GM21786 (cell line): Measurements from ENCODE around the gene SNX2.
"Not testable (repeated sequence)": the region's sequence is repeated elsewhere in the genome, so short reads cannot be mapped to it uniquely, and the experiment has no call there.

ENCODE experiments used
- ATAC-seq: cut with Tn5 transposase; IDR thresholded peaks from one replicate; pipeline ENCODE4 v1.9.1; 2021; ENCODE audit not compliant: unreplicated experiment

The SNX2 gene

GRCh38 chr5:122842016-122842580 is 67.2 kb downstream of the SNX2 start:
- no peak for ATAC-seq

- ATAC-seq: no peak
Measured at GRCh38 chr5:122844136-122844909, 69.4 kb downstream of the SNX2 start.

GRCh38 chr5:122844910-122845228 is 70.0 kb downstream of the SNX2 start:
- ATAC-seq: peak; percentile 49

GRCh38 chr5:122845229-122846050 is 70.6 kb downstream of the SNX2 start, which contains the start of gene SNX24:
Gene SNX24 (plus strand): TSS chr5:122845613. CDS start chr5:122845634, 21 bp downstream.
- peak; percentile 80 for ATAC-seq

- ATAC-seq: no peak
Measured at GRCh38 chr5:122846051-122846550, 71.2 kb downstream of the SNX2 start.

- ATAC-seq: no peak
Measured at GRCh38 chr5:122847687-122848081, 72.8 kb downstream of the SNX2 start.

GRCh38 chr5:122849771-122850170 is 74.9 kb downstream of the SNX2 start:
- ATAC-seq: no peak

- not testable (repeated sequence) for ATAC-seq
Measured at GRCh38 chr5:122857538-122857937, 82.7 kb downstream of the SNX2 start.

GRCh38 chr5:122858451-122858850 is 83.6 kb downstream of the SNX2 start:
- ATAC-seq: no peak

- ATAC-seq: no peak
Measured at GRCh38 chr5:122863240-122863639, 88.4 kb downstream of the SNX2 start.

- no peak for ATAC-seq
Measured at GRCh38 chr5:122863721-122864120, 88.8 kb downstream of the SNX2 start.

GRCh38 chr5:122864400-122864799 is 89.5 kb downstream of the SNX2 start:
- ATAC-seq: no peak

GRCh38 chr5:122864842-122865241 is 90.0 kb downstream of the SNX2 start:
- no peak for ATAC-seq

- ATAC-seq: no peak
Measured at GRCh38 chr5:122870219-122870856, 95.5 kb downstream of the SNX2 start.

- no peak for ATAC-seq
Measured at GRCh38 chr5:122871661-122872060, 96.8 kb downstream of the SNX2 start.

GRCh38 chr5:122874179-122874875 is 99.4 kb downstream of the SNX2 start:
- ATAC-seq: no peak

GRCh38 chr5:122877518-122877917 is 102.6 kb downstream of the SNX2 start:
- ATAC-seq: peak; percentile 58

- no peak for ATAC-seq
Measured at GRCh38 chr5:122879076-122879475, 104.2 kb downstream of the SNX2 start.
